ENCODE measurements around the gene RAB28.

RAB28 gene

GRCh38 chr4:13368217-13368616 is 115.9 kb downstream of the RAB28 start:
- DNase-seq (ENCODE audit: low spot score), result no peak

GRCh38 chr4:13367691-13368090 is 116.4 kb downstream of the RAB28 start:
- DNase-seq (ENCODE audit: low spot score), result no peak

- no peak for DNase-seq (ENCODE audit: low spot score)
Observed at GRCh38 chr4:13367244-13367643, 116.9 kb downstream of the RAB28 start.

GRCh38 chr4:13365195-13365594 is 118.9 kb downstream of the RAB28 start:
- DNase-seq (ENCODE audit: low spot score), result no peak

GRCh38 chr4:13364653-13365052 is 119.5 kb downstream of the RAB28 start:
- DNase-seq (ENCODE audit: low spot score), result no peak

GRCh38 chr4:13364172-13364571 is 120.0 kb downstream of the RAB28 start:
- no peak for DNase-seq (ENCODE audit: low spot score)

- DNase-seq (ENCODE audit: low spot score), result no peak
Observed at GRCh38 chr4:13359809-13360208, 124.3 kb downstream of the RAB28 start.

- DNase-seq (ENCODE audit: low spot score), result no peak
Observed at GRCh38 chr4:13355111-13355880, 128.8 kb downstream of the RAB28 start.

GRCh38 chr4:13349096-13349495 is 135.0 kb downstream of the RAB28 start:
- DNase-seq (ENCODE audit: low spot score), result peak; percentile 73

- DNase-seq (ENCODE audit: low spot score), result no peak
Observed at GRCh38 chr4:13348216-13348615, 135.9 kb downstream of the RAB28 start.

GRCh38 chr4:13347517-13348125 is 136.5 kb downstream of the RAB28 start:
- DNase-seq (ENCODE audit: low spot score), result peak; percentile 19

GRCh38 chr4:13344216-13344615 is 139.9 kb downstream of the RAB28 start:
- peak; percentile 10 for DNase-seq (ENCODE audit: low spot score)

- no peak for DNase-seq (ENCODE audit: low spot score)
Observed at GRCh38 chr4:13340672-13341071, 143.5 kb downstream of the RAB28 start.

- DNase-seq (ENCODE audit: low spot score), result no peak
Observed at GRCh38 chr4:13331827-13332226, 152.3 kb downstream of the RAB28 start.

- no peak for DNase-seq (ENCODE audit: low spot score)
Observed at GRCh38 chr4:13329963-13330362, 154.2 kb downstream of the RAB28 start.

- no peak for DNase-seq (ENCODE audit: low spot score)
Observed at GRCh38 chr4:13329340-13329850, 154.7 kb downstream of the RAB28 start.

- peak; percentile 52 for DNase-seq (ENCODE audit: low spot score)
Observed at GRCh38 chr4:13328591-13328990, 155.5 kb downstream of the RAB28 start.

- peak; percentile 26 for DNase-seq (ENCODE audit: low spot score)
Observed at GRCh38 chr4:13327991-13328390, 156.1 kb downstream of the RAB28 start.

- DNase-seq (ENCODE audit: low spot score), result no peak
Observed at GRCh38 chr4:13325744-13326143, 158.4 kb downstream of the RAB28 start.

GRCh38 chr4:13323921-13324320 is 160.2 kb downstream of the RAB28 start:
- DNase-seq (ENCODE audit: low spot score), result no peak

GRCh38 chr4:13322681-13323101 is 161.4 kb downstream of the RAB28 start:
- peak; percentile 87 for DNase-seq (ENCODE audit: low spot score)

Measured in AG08395 (cell line).